ENCODE results near the gene LUZP4.
"Not testable (repeated sequence)": the region's sequence is repeated elsewhere in the genome, so short reads cannot be mapped to it uniquely, and the experiment has no call there.

LUZP4 gene

GRCh38 chrX:115289465-115289864 is at the start of gene LUZP4:
TSS of gene LUZP4 (plus strand) at chrX:115289715. CDS start at chrX:115289760, 45 bp downstream.
- DNase-seq (ENCODE audit: low read depth, low spot score): no peak

GRCh38 chrX:115251458-115252233 is 37.9 kb upstream of the LUZP4 start:
- no peak for DNase-seq (ENCODE audit: low read depth, low spot score)

GRCh38 chrX:115255003-115255402 is 34.5 kb upstream of the LUZP4 start:
- DNase-seq (ENCODE audit: low read depth, low spot score): no peak

GRCh38 chrX:115257711-115258110 is 31.8 kb upstream of the LUZP4 start:
- no peak for DNase-seq (ENCODE audit: low read depth, low spot score)

GRCh38 chrX:115259238-115259875 is 30.2 kb upstream of the LUZP4 start:
- no peak for DNase-seq (ENCODE audit: low read depth, low spot score)

GRCh38 chrX:115260330-115260729 is 29.2 kb upstream of the LUZP4 start:
- no peak for DNase-seq (ENCODE audit: low read depth, low spot score)

GRCh38 chrX:115261148-115261547 is 28.4 kb upstream of the LUZP4 start:
- DNase-seq (ENCODE audit: low read depth, low spot score): no peak

GRCh38 chrX:115264009-115264408 is 25.5 kb upstream of the LUZP4 start:
- DNase-seq (ENCODE audit: low read depth, low spot score): no peak

GRCh38 chrX:115266300-115266699 is 23.2 kb upstream of the LUZP4 start:
- no peak for DNase-seq (ENCODE audit: low read depth, low spot score)

GRCh38 chrX:115268421-115268820 is 21.1 kb upstream of the LUZP4 start:
- DNase-seq (ENCODE audit: low read depth, low spot score): no peak

GRCh38 chrX:115269051-115269683 is 20.3 kb upstream of the LUZP4 start:
- DNase-seq (ENCODE audit: low read depth, low spot score): no peak

GRCh38 chrX:115284877-115285276 is 4.6 kb upstream of the LUZP4 start:
- no peak for DNase-seq (ENCODE audit: low read depth, low spot score)

GRCh38 chrX:115297189-115297588 is 7.7 kb downstream of the LUZP4 start:
- no peak for DNase-seq (ENCODE audit: low read depth, low spot score)

- no peak for DNase-seq (ENCODE audit: low read depth, low spot score)
Measured at GRCh38 chrX:115311139-115311538, 21.6 kb downstream of the LUZP4 start.

- DNase-seq (ENCODE audit: low read depth, low spot score): no peak
Measured at GRCh38 chrX:115311601-115312001, 22.1 kb downstream of the LUZP4 start.

- no peak for DNase-seq (ENCODE audit: low read depth, low spot score)
Measured at GRCh38 chrX:115318139-115318538, 28.6 kb downstream of the LUZP4 start.

GRCh38 chrX:115322375-115322774 is 32.9 kb downstream of the LUZP4 start:
- no peak for DNase-seq (ENCODE audit: low read depth, low spot score)

GRCh38 chrX:115324194-115324593 is 34.7 kb downstream of the LUZP4 start:
- no peak for DNase-seq (ENCODE audit: low read depth, low spot score)

- not testable (repeated sequence) for DNase-seq (ENCODE audit: low read depth, low spot score)
Measured at GRCh38 chrX:115329282-115329681, 39.8 kb downstream of the LUZP4 start.

- DNase-seq (ENCODE audit: low read depth, low spot score): no peak
Measured at GRCh38 chrX:115330498-115331168, 41.1 kb downstream of the LUZP4 start.

GRCh38 chrX:115332832-115333231 is 43.3 kb downstream of the LUZP4 start:
- DNase-seq (ENCODE audit: low read depth, low spot score): no peak

GRCh38 chrX:115333446-115333845 is 43.9 kb downstream of the LUZP4 start:
- no peak for DNase-seq (ENCODE audit: low read depth, low spot score)
